ENCODE results near the gene ARHGEF11. TPM values are rescaled to one million over a fixed set of nuclear protein-coding genes. Genes with fewer than 3 reads are reported as not detected.

ARHGEF11 gene
- total and polyA plus RNA-seq, 9 of the 15 experiments (the other 6 are each of a cell fraction or from before 2014, with no cell fraction given) = 0.14 to 15.5 (median 9.0) TPM

GRCh38 chr1:156913809-156914387, 131.6 kb downstream of the ARHGEF11 start (continued):
- TF ChIP-seq ZBTB11 (CRISPR knock-in tag; IDR thresholded peaks at IDR 0.05) (0 out of 6 replicates have a peak, but pooled peaks of 1 of the 3 experiments have one; percentile 9), SUPT5H (IDR thresholded peaks at IDR 0.05) (no peak), RFX5 (IDR thresholded peaks at IDR 0.05; ENCODE audit: low read depth, low read length) (no peak), ZNF212 (CRISPR knock-in tag; IDR thresholded peaks at IDR 0.05) (no peak), LEF1 (IDR thresholded peaks at IDR 0.05) (no peak), ILF3 (IDR thresholded peaks at IDR 0.05; ENCODE audit: borderline replicate concordance) (no peak), RERE (CRISPR knock-in tag; IDR thresholded peaks at IDR 0.05; ENCODE audit: borderline replicate concordance) (0 out of 2 replicates have a peak, but pooled peaks have one; percentile 41), RBM22 (IDR thresholded peaks at IDR 0.05; ENCODE audit: low read depth, low read length, poor library complexity, severe bottlenecking) (no peak)

Measured in K562 (cell line).